Measurements from ENCODE around the gene CSPG4. TPM values are rescaled to one million over a fixed set of nuclear protein-coding genes. Genes with fewer than 3 reads are reported as not detected.

The CSPG4 gene
- total and polyA plus RNA-seq, 9 of the 15 experiments (the other 6 are each of a cell fraction or from before 2014, with no cell fraction given) = under 0.01 to 0.07 (median 0.04) TPM; not detected in 5

DNA sequence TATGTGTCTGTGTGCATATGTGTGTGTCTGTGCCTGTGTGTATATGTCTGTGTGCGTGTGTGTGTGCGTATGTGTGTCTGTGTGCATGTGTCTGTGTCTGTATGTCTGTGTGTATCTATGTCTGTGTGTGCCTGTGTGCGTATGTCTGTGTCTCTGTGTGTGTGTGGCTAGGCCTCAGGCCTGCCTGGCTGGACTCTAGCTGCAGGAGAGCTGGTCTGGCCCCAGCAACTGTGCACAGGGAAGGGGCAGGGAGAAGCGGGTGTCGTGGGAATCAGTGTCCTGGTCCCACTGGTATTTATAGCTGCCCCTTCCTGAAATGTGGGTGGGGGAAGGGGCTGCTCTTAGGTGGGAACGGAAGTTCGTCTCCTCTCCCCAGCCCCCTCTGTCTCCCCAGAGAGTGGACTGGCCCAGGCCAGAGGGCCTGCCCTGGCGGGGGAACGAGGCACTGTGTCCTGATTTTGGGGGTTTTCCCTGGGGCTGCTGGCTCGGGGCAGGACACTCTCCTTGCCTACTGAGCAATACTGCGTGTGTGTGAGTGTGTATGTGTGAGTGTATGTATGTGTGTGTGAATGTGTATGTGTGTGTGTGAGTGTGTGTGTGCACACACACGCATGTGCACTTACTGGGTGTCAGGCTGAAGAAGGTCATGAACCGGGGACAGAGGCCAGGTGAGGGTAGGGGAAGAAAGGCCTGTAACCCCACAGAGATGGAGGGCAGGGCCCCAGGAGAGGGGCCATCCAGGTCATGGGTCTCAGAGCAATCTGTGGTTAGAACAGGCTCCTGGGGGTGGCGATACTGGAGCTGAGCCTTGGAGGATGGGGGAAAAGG is 6.6 kb downstream of the CSPG4 start (continued):
- TF ChIP-seq MAX (CRISPR knock-in tag; IDR thresholded peaks at IDR 0.05) (no peak), COPS2 (conservative IDR thresholded peaks at IDR 0.05) (no peak), E2F3 (CRISPR knock-in tag; IDR thresholded peaks at IDR 0.05) (no peak), ZFX (CRISPR knock-in tag; IDR thresholded peaks at IDR 0.05) (peak; percentile 22; the same call in 1 of the 2 replicates), MCM3 (IDR thresholded peaks at IDR 0.05) (0 out of 2 replicates have a peak, but pooled peaks have one; percentile 44)
- TF ChIP-seq, protein P1, sequence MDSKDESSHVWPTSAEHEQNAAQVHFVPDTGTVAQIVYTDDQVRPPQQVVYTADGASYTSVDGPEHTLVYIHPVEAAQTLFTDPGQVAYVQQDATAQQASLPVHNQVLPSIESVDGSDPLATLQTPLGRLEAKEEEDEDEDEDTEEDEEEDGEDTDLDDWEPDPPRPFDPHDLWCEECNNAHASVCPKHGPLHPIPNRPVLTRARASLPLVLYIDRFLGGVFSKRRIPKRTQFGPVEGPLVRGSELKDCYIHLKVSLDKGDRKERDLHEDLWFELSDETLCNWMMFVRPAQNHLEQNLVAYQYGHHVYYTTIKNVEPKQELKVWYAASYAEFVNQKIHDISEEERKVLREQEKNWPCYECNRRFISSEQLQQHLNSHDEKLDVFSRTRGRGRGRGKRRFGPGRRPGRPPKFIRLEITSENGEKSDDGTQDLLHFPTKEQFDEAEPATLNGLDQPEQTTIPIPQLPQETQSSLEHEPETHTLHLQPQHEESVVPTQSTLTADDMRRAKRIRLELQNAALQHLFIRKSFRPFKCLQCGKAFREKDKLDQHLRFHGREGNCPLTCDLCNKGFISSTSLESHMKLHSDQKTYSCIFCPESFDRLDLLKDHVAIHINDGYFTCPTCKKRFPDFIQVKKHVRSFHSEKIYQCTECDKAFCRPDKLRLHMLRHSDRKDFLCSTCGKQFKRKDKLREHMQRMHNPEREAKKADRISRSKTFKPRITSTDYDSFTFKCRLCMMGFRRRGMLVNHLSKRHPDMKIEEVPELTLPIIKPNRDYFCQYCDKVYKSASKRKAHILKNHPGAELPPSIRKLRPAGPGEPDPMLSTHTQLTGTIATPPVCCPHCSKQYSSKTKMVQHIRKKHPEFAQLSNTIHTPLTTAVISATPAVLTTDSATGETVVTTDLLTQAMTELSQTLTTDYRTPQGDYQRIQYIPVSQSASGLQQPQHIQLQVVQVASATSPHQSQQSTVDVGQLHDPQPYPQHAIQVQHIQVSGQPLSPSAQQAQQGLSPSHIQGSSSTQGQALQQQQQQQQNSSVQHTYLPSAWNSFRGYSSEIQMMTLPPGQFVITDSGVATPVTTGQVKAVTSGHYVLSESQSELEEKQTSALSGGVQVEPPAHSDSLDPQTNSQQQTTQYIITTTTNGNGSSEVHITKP (IDR thresholded peaks at IDR 0.05; ENCODE audit: partially characterized antibody) = peak; percentile 65
